MCF 10A (cell line): ENCODE data around the gene CD109. TPM values are rescaled to one million over a fixed set of nuclear protein-coding genes. Genes with fewer than 3 reads are reported as not detected.

Experiments used
- BruUV-seq: library from RNA; stranded (reverse); fragments of 400-500 nt; replicated peaks from 2 replicates; lab custom pipeline; 2021; lab: Mats Ljungman, UMichigan
- CTCF ChIA-PET: fragments of 300-600 bp; sonication (Branson Sonifier 250); formaldehyde crosslinking; extraction: SDS; loops from one replicate; lab custom pipeline; 2021; ENCODE audit warnings: antibody characterized with exemption, inconsistent platforms; lab: Yijun Ruan, JAX
- POLR2A ChIA-PET: fragments of 300-600, 350-650 bp; sonication (Branson Sonifier 250); formaldehyde crosslinking; extraction: SDS; loops from one replicate; lab custom pipeline; 2020; ENCODE audit warnings: antibody characterized with exemption, inconsistent platforms; lab: Yijun Ruan, JAX
- DNase-seq: peaks from one replicate; pipeline ENCODE4 v3.0.0-alpha.2; 2018; ENCODE audit not compliant: unreplicated experiment
- H3K27ac Mint-ChIP-seq: one replicate; pipeline ENCODE4 v1.8.0; 2022; ENCODE audit warnings: mild to moderate bottlenecking, low read depth, mixed read lengths; ENCODE audit not compliant: unreplicated experiment
- H3K27me3 Mint-ChIP-seq: one replicate; pipeline ENCODE4 v1.8.0; 2022; ENCODE audit warnings: mixed read lengths; ENCODE audit not compliant: insufficient read depth, unreplicated experiment
- H3K36me3 Mint-ChIP-seq: one replicate; pipeline ENCODE4 v1.8.0; 2022; ENCODE audit warnings: mild to moderate bottlenecking, moderate library complexity, mixed read lengths; ENCODE audit not compliant: insufficient read depth, unreplicated experiment
- H3K4me1 Mint-ChIP-seq: one replicate; pipeline ENCODE4 v1.8.0; 2022; ENCODE audit warnings: mixed read lengths; ENCODE audit not compliant: insufficient read depth, unreplicated experiment
- H3K4me3 Mint-ChIP-seq: one replicate; pipeline ENCODE4 v1.8.0; 2022; ENCODE audit warnings: mild to moderate bottlenecking, moderate library complexity, mixed read lengths; ENCODE audit not compliant: unreplicated experiment
- H3K9me3 Mint-ChIP-seq: one replicate; pipeline ENCODE4 v1.8.0; 2022; ENCODE audit warnings: mixed read lengths; ENCODE audit not compliant: unreplicated experiment
- intact Hi-C: fragments of 100-400 bp; cut with micrococcal nuclease; formaldehyde crosslinking; loops from 2 replicates; pipeline ENCODE4 v1.14.1; 2022
- total RNA-seq: library from RNA; stranded (reverse); gene quantifications from 2 replicates; pipeline ENCODE4 v1.2.3, GENCODE V29; 2022
- TF ChIP-seq, protein P1 (sequence below): fragments of 200-600 bp; IDR thresholded peaks from one replicate; pipeline ENCODE4 v1.8.0; 2022; ENCODE audit warnings: antibody characterized with exemption, mild to moderate bottlenecking; ENCODE audit not compliant: unreplicated experiment

The CD109 gene
- total RNA-seq, 1 experiment from 2014 or later = 94.5 TPM

DNA sequence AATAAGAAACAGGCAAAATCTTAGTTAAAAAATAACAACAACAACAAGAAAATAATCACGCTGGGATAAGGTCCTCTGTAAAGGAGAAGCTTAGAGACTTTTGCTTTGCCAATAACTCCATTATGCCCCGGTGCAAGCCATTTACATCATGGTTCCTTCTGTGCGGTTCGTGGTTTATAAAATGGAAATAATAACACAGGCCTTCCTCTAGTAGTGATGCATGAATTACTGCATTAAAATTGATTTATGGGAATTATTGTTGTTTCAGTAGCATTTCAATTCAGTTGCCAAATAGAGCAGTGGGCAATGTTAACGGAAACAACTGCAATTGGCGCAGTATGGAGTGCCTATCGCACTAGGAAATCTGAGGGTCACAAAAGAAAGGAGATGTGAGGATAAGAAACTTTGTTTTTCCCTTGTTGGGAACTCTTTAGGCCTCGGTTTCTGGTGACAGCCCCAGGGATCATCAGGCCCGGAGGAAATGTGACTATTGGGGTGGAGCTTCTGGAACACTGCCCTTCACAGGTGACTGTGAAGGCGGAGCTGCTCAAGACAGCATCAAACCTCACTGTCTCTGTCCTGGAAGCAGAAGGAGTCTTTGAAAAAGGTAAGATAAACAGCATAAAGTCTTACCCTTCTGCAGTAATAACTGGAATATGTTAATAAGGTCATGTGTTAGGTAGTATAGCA, 1.1 kb downstream of the CD109 start:
- H3K27ac Mint-ChIP-seq = peak overlapping the region; percentile 93
- peak overlapping the region; percentile 93 for H3K4me3 Mint-ChIP-seq
- H3K9me3 Mint-ChIP-seq = no peaks in the 10 kb centered on the region
- TF ChIP-seq, protein P1, sequence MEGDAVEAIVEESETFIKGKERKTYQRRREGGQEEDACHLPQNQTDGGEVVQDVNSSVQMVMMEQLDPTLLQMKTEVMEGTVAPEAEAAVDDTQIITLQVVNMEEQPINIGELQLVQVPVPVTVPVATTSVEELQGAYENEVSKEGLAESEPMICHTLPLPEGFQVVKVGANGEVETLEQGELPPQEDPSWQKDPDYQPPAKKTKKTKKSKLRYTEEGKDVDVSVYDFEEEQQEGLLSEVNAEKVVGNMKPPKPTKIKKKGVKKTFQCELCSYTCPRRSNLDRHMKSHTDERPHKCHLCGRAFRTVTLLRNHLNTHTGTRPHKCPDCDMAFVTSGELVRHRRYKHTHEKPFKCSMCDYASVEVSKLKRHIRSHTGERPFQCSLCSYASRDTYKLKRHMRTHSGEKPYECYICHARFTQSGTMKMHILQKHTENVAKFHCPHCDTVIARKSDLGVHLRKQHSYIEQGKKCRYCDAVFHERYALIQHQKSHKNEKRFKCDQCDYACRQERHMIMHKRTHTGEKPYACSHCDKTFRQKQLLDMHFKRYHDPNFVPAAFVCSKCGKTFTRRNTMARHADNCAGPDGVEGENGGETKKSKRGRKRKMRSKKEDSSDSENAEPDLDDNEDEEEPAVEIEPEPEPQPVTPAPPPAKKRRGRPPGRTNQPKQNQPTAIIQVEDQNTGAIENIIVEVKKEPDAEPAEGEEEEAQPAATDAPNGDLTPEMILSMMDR = no peak
- peaks cover 48% of the 10 kb centered on the region for H3K4me1 Mint-ChIP-seq
- POLR2A ChIA-PET = interaction anchor here (0.6 to 1.6 kb wide), 3 partner anchors 66 to 184 kb away, joined by 3 to 5 read pairs (median 5); no protein-coding TSS in a partner anchor
- H3K36me3 Mint-ChIP-seq = peaks cover 37% of the 10 kb centered on the region
- CTCF ChIA-PET = interaction anchor here (0.6 to 1.9 kb wide), 4 partner anchors 9 to 44 kb away, joined by 3 to 9 read pairs (median 3); partner anchors contain the start of gene SLC17A5
- intact Hi-C loops = loop anchor here (1.0 kb wide), 1 partner anchor 22 kb away; no protein-coding TSS in a partner anchor
- H3K27me3 Mint-ChIP-seq = no peaks in the 10 kb centered on the region
- peak; percentile 58 for DNase-seq
- BruUV-seq = TSS peak; percentile 26

- no peak for DNase-seq
- intact Hi-C loops = no loop called here
- Mint-ChIP-seq H3K36me3 (peaks cover 44% of the 10 kb centered on the region), H3K9me3 (no peaks in the 10 kb centered on the region), H3K4me3 (peak overlapping the region; percentile 2), H3K27me3 (no peaks in the 10 kb centered on the region), H3K27ac (peak overlapping the region; percentile 59), H3K4me1 (peaks cover 56% of the 10 kb centered on the region)
- CTCF ChIA-PET = interaction anchor here (0.6 to 1.0 kb wide), 5 partner anchors 19 to 564 kb away, joined by 3 to 4 read pairs (median 3); no protein-coding TSS in a partner anchor
- no TSS peak for BruUV-seq
- POLR2A ChIA-PET = interaction anchor here (0.5 to 1.0 kb wide), 8 partner anchors 13 to 1219 kb away, joined by 3 to 5 read pairs (median 4); no protein-coding TSS in a partner anchor
- TF ChIP-seq, protein P1 = no peak
These were observed 3.9 kb downstream of the CD109 start for GRCh38 chr6:73699676-73700459.

DNA sequence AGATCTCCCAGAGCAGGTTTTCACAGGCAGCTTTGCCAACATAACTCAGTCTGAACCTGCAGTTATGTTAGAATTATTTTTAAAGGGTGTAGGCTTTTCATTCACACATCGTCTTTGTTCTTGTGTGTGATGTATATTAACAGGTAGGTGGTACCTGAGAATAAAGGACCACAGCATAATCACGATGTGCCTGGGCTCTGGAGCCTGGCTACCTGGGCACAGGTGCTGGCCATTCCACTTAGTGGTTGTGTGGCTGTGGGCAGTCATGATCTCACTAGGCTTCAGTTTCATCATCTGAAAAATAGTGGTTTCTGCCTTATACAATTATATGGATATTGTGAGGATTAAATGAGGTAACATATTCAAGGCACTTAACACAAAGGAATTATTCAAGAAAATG, 6.4 kb downstream of the CD109 start:
- Mint-ChIP-seq H3K27ac (no peak overlapping the region), H3K27me3 (no peaks in the 10 kb centered on the region), H3K36me3 (peaks cover 42% of the 10 kb centered on the region), H3K9me3 (no peaks in the 10 kb centered on the region), H3K4me1 (peaks cover 44% of the 10 kb centered on the region), H3K4me3 (no peak overlapping the region)
- BruUV-seq = no TSS peak
- TF ChIP-seq, protein P1 = no peak
- CTCF ChIA-PET = interaction anchor here (0.6 to 2.1 kb wide), 9 partner anchors 11 to 1507 kb away, joined by 3 to 10 read pairs (median 4); no protein-coding TSS in a partner anchor
- DNase-seq = no peak
- POLR2A ChIA-PET = interaction anchor here (0.7 to 3.8 kb wide), 9 partner anchors 14 to 1568 kb away, joined by 3 to 19 read pairs (median 6); partner anchors contain the start of genes EEF1A1 and MTO1
- intact Hi-C loops = no loop called here
